ENCODE results near the gene LARP1.
"Not testable (repeated sequence)": the region's sequence is repeated elsewhere in the genome, so short reads cannot be mapped to it uniquely, and the experiment has no call there.

LARP1 gene

GRCh38 chr5:154735362-154735761, 19.8 kb upstream of the LARP1 start:
- DNase-seq (ENCODE audit: low read depth in 2 of 2) = not testable (repeated sequence)

GRCh38 chr5:154736372-154736771, 18.8 kb upstream of the LARP1 start:
- DNase-seq (ENCODE audit: low read depth in 2 of 2) = not testable (repeated sequence)

- no peak for DNase-seq (ENCODE audit: low read depth in 2 of 2)
Observed at GRCh38 chr5:154737667-154738320, 17.4 kb upstream of the LARP1 start.

- DNase-seq (ENCODE audit: low read depth in 2 of 2) = no peak
Observed at GRCh38 chr5:154740483-154740882, 14.7 kb upstream of the LARP1 start.

GRCh38 chr5:154740957-154741356, 14.2 kb upstream of the LARP1 start:
- DNase-seq (ENCODE audit: low read depth in 2 of 2) = no peak

GRCh38 chr5:154741415-154741814, 13.8 kb upstream of the LARP1 start:
- DNase-seq (ENCODE audit: low read depth in 2 of 2) = no peak

- no peak for DNase-seq (ENCODE audit: low read depth in 2 of 2)
Observed at GRCh38 chr5:154743812-154744211, 11.4 kb upstream of the LARP1 start.

GRCh38 chr5:154745349-154745748, 9.8 kb upstream of the LARP1 start:
- no peak for DNase-seq (ENCODE audit: low read depth in 2 of 2)

- no peak for DNase-seq (ENCODE audit: low read depth in 2 of 2)
Observed at GRCh38 chr5:154749491-154749890, 5.7 kb upstream of the LARP1 start.

GRCh38 chr5:154750641-154751040, 4.5 kb upstream of the LARP1 start:
- not testable (repeated sequence) for DNase-seq (ENCODE audit: low read depth in 2 of 2)

- no peak for DNase-seq (ENCODE audit: low read depth in 2 of 2)
Observed at GRCh38 chr5:154751854-154752253, 3.3 kb upstream of the LARP1 start.

GRCh38 chr5:154753792-154754191, 1.4 kb upstream of the LARP1 start:
- peak; percentile 86 to 87 for DNase-seq (ENCODE audit: low read depth in 2 of 2)

- peak; percentile 97 to 98 for DNase-seq (ENCODE audit: low read depth in 2 of 2)
Observed at GRCh38 chr5:154754460-154755360, 467 bp upstream of the LARP1 start.

- DNase-seq (ENCODE audit: low read depth in 2 of 2) = no peak
Observed at GRCh38 chr5:154756009-154756867, 1.1 kb downstream of the LARP1 start.

GRCh38 chr5:154756868-154757813, 2.0 kb downstream of the LARP1 start:
- no peak for DNase-seq (ENCODE audit: low read depth in 2 of 2)

- no peak for DNase-seq (ENCODE audit: low read depth in 2 of 2)
Observed at GRCh38 chr5:154757814-154758406, 2.7 kb downstream of the LARP1 start.

GRCh38 chr5:154758493-154758892, 3.3 kb downstream of the LARP1 start:
- no peak for DNase-seq (ENCODE audit: low read depth in 2 of 2)

- DNase-seq (ENCODE audit: low read depth in 2 of 2) = no peak
Observed at GRCh38 chr5:154758977-154759376, 3.8 kb downstream of the LARP1 start.

GRCh38 chr5:154759868-154760267, 4.7 kb downstream of the LARP1 start:
- DNase-seq (ENCODE audit: low read depth in 2 of 2) = not testable (repeated sequence)

- DNase-seq (ENCODE audit: low read depth in 2 of 2) = no peak
Observed at GRCh38 chr5:154761046-154761736, 6.0 kb downstream of the LARP1 start.

All from fibroblast of skin of left biceps (primary cell).